ENCODE measurements around the gene MPPED2. TPM values are rescaled to one million over a fixed set of nuclear protein-coding genes. Genes with fewer than 3 reads are reported as not detected.

Gene MPPED2
- total RNA-seq, 4 donors from 2014 or later: 0.37 to 1.8 (median 1.3) TPM

DNA sequence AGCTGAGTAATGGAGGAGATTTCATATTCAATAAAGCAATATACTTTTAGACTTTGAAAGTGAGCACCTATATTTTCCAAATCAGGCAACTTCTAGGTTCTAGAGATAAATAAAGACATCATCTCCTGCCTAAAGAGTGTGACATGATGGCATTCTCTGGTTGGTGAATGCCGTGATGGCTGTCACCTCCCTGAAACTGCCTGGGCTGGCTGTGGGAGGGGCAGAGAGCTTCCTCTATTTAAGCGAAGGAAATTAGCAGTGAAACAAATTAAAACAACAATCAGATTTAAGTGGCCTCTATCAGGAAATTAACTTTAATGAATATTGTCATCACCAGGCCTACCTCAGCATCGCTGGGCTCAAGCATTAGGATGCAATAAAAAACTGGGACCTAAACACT is 149.4 kb downstream of the MPPED2 start:
- H3K4me3 ChIP-seq (ENCODE audit: low read depth, poor library complexity, severe bottlenecking): no peak overlapping the region
- no peak for DNase-seq (ENCODE audit: low spot score in 2 of 2)
- WGBS, 2 donors: 77 to 84% methylated on average over 3 of the region's 3 CpGs
- TF ChIP-seq POLR2A (IDR thresholded peaks at IDR 0.05): no peak
- TF ChIP-seq, protein P1, sequence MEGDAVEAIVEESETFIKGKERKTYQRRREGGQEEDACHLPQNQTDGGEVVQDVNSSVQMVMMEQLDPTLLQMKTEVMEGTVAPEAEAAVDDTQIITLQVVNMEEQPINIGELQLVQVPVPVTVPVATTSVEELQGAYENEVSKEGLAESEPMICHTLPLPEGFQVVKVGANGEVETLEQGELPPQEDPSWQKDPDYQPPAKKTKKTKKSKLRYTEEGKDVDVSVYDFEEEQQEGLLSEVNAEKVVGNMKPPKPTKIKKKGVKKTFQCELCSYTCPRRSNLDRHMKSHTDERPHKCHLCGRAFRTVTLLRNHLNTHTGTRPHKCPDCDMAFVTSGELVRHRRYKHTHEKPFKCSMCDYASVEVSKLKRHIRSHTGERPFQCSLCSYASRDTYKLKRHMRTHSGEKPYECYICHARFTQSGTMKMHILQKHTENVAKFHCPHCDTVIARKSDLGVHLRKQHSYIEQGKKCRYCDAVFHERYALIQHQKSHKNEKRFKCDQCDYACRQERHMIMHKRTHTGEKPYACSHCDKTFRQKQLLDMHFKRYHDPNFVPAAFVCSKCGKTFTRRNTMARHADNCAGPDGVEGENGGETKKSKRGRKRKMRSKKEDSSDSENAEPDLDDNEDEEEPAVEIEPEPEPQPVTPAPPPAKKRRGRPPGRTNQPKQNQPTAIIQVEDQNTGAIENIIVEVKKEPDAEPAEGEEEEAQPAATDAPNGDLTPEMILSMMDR (IDR thresholded peaks at IDR 0.05): no peak
- intact Hi-C loops (cut with DNase I; ENCODE audit: low total_unique reads): no loop called here

DNA sequence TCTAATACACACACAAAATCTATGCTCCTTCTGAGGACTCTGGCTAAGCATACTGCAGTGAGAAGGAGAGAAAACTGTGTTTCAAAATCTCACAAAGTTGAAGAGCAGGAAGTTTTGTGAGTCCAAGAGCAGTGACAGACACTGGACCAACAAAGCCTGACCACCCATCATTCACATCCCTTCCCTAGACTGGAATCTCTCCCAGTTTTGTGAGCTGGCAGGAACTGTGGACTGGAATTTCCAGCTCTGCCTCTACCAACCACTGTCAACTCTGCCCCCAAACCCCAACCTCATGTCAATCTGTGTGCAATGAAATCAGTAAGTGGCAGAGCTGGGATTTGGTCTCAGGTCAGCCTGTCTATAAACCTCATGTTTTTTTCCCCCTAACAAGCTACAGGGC is 150.7 kb downstream of the MPPED2 start:
- intact Hi-C loops (cut with DNase I; ENCODE audit: low total_unique reads): no loop called here
- no peak for DNase-seq (ENCODE audit: low spot score in 2 of 2)
- no peak overlapping the region for H3K4me3 ChIP-seq (ENCODE audit: low read depth, poor library complexity, severe bottlenecking)
- no peak for TF ChIP-seq POLR2A (IDR thresholded peaks at IDR 0.05)
- TF ChIP-seq, protein P1 (IDR thresholded peaks at IDR 0.05): no peak

DNA sequence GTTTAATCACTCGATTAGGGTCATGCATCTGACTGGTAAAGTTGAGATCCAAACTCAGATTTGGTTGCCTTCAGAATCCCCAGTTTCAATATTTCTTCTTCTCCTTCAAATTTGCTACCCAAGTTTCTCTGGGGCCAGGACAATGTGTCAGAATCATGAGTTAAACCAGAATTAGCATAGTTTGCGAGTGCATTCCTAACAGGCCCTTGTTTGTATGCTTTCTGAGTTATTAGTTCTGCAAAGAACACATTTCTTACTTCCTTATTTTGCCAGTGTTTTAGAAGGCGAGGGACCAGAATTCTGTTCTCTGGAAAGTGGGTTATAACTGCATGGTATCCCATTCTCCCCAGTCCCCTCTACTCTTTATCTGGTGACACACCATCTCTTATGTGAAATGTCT is 151.3 kb downstream of the MPPED2 start:
- WGBS, 2 donors: 81 to 94% methylated on average over 3 of the region's 3 CpGs
- H3K4me3 ChIP-seq (ENCODE audit: low read depth, poor library complexity, severe bottlenecking): no peak overlapping the region
- DNase-seq (ENCODE audit: low spot score in 2 of 2): no peak
- TF ChIP-seq POLR2A (IDR thresholded peaks at IDR 0.05): no peak
- TF ChIP-seq, protein P1 (IDR thresholded peaks at IDR 0.05): no peak
- intact Hi-C loops (cut with DNase I; ENCODE audit: low total_unique reads): no loop called here

DNA sequence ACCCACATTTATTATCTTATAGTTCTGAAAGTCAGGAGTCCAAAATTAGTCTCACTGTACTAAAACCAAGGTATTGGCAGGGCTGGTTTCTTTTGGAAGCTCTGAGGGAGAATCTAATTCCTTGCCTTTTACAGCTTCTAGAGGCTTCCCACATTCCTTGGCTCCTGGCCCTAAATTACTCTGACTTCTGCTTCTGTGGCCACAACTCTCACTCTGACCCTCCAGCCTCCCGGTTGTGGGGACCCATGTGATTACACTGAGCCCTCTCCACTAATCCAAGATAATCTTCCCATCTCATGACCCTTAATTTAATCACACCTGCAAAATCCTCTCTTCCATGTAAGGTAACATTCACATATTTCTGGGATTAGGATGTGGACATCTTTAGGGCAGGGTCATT is 152.3 kb downstream of the MPPED2 start:
- intact Hi-C loops (cut with DNase I; ENCODE audit: low total_unique reads): no loop called here
- no peak overlapping the region for H3K4me3 ChIP-seq (ENCODE audit: low read depth, poor library complexity, severe bottlenecking)
- TF ChIP-seq POLR2A (IDR thresholded peaks at IDR 0.05): no peak
- TF ChIP-seq, protein P1 (IDR thresholded peaks at IDR 0.05): no peak
- DNase-seq (ENCODE audit: low spot score in 2 of 2): no peak
- WGBS, 2 donors: 52 to 70% methylated on average over 1 of the region's 1 CpG

DNA sequence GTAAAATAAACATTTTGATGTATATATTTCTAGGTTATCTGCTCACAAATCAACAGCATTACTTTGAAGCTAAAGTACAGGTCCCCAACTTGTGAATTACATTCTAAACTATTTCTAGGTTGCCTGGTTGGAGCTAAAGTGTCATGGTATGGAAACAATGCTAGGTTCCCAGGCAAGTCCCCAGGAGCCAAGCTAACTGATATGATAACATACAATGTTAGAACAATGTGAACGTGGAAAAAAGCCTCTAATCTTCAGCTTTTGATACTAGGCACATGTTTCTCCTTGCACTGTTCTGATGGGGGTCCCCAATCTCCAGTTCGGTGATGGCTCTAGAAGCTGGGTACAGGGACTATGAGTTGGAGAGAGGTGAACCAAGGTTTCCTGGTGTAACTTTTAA is 153.4 kb downstream of the MPPED2 start:
- no peak for TF ChIP-seq POLR2A (IDR thresholded peaks at IDR 0.05)
- TF ChIP-seq, protein P1 (IDR thresholded peaks at IDR 0.05): no peak
- DNase-seq (ENCODE audit: low spot score in 2 of 2): no peak
- WGBS, 2 donors: 79 to 83% methylated on average over 2 of the region's 2 CpGs
- no peak overlapping the region for H3K4me3 ChIP-seq (ENCODE audit: low read depth, poor library complexity, severe bottlenecking)
- intact Hi-C loops (cut with DNase I; ENCODE audit: low total_unique reads): no loop called here

DNA sequence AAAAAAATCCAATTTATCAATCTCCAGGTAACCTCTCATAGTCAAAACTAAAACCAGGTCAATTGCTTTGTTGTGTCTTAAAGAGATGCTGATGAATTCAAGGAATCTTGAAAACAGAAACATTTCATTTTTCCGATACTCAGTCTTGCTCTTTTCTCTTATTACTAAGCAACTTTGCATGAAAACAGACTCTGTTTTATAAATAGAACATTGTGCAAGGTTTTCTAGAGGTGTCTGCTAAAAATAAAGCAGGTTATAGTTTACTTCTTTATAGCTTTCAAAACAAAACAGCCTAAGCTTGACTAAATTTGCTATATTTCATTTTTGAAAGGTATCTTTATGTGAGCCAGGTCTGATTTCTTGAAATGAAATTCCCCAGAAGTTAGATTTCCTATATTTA is 154.0 kb downstream of the MPPED2 start:
- 61 to 64% methylated on average over 1 of the region's 1 CpG for WGBS, 2 donors
- DNase-seq (ENCODE audit: low spot score in 2 of 2): no peak
- no peak overlapping the region for H3K4me3 ChIP-seq (ENCODE audit: low read depth, poor library complexity, severe bottlenecking)
- TF ChIP-seq POLR2A (IDR thresholded peaks at IDR 0.05): no peak
- TF ChIP-seq, protein P1 (IDR thresholded peaks at IDR 0.05): no peak
- intact Hi-C loops (cut with DNase I; ENCODE audit: low total_unique reads): no loop called here

All from lower leg skin (tissue), 4 donors.